ENCODE results near the gene ELMOD2.

Gene ELMOD2

GRCh38 chr4:140581078-140581477 lies 57.1 kb downstream of the ELMOD2 start:
- DNase-seq (ENCODE audit: low read depth): no peak

- DNase-seq (ENCODE audit: low read depth): no peak
Observed at GRCh38 chr4:140584439-140584838, 60.5 kb downstream of the ELMOD2 start.

- DNase-seq (ENCODE audit: low read depth): no peak
Observed at GRCh38 chr4:140595065-140595464, 71.1 kb downstream of the ELMOD2 start.

- DNase-seq (ENCODE audit: low read depth): no peak
Observed at GRCh38 chr4:140600408-140600807, 76.4 kb downstream of the ELMOD2 start.

- DNase-seq (ENCODE audit: low read depth): no peak
Observed at GRCh38 chr4:140602714-140603113, 78.7 kb downstream of the ELMOD2 start.

- DNase-seq (ENCODE audit: low read depth): no peak
Observed at GRCh38 chr4:140603286-140603685, 79.3 kb downstream of the ELMOD2 start.
